AG08396 (cell line): Measurements from ENCODE around the gene IFIT3.
A peak's percentile ranks its signal among the peaks of the same experiment; 100 is the strongest.
"Not testable (repeated sequence)": the region's sequence is repeated elsewhere in the genome, so short reads cannot be mapped to it uniquely, and the experiment has no call there.

ENCODE experiments used
- DNase-seq: peaks from one replicate; pipeline ENCODE4 v3.0.0; 2012; ENCODE audit warnings: low spot score, mixed read lengths

IFIT3 gene

DNA sequence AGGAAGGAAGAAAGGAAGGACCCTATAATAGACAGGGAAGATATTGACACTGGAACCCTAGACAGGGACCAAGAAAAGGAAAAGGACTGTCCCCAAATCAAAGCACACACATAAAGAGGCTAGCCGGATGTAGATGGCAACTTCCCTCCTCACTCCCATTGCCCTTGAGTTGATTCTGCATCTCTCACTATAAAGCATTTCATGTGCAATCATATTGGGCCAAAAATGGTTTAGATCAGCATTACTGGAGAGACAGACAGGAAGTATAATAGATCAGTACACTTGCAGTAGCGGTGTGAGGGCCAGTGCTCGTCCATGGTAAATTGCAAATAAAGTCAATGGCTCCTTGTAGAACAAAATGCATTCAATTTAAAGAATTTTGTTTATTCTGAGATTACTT lies 8.4 kb downstream of the IFIT3 start:
- no peak for DNase-seq

DNA sequence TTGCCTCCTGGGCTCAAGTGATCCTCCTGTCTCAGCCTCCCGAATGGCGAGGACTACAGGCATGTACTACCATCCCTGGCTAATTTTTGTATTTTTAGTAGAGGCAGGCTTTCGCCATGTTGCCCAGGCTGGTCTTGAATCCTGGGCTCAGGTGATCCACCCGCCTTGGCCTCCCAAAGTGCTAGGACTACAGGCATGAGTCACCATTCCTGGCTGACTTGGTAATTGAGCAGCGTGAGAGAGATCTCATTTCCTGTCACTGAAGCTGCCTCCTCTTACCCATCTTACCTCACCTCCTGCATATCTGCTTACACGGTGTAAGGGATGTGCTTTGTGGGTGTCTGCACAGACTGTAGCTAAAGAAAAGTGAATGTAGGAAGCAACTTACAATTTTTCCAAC lies 9.7 kb downstream of the IFIT3 start:
- no peak for DNase-seq

- no peak for DNase-seq
Measured at GRCh38 chr10:89338713-89339112, 10.9 kb downstream of the IFIT3 start.

- no peak for DNase-seq
Measured at GRCh38 chr10:89339875-89340274, 12.1 kb downstream of the IFIT3 start.

GRCh38 chr10:89341649-89342048 lies 13.9 kb downstream of the IFIT3 start:
- no peak for DNase-seq

- DNase-seq: peak; percentile 28
Measured at GRCh38 chr10:89342206-89342958, 14.6 kb downstream of the IFIT3 start.

DNA sequence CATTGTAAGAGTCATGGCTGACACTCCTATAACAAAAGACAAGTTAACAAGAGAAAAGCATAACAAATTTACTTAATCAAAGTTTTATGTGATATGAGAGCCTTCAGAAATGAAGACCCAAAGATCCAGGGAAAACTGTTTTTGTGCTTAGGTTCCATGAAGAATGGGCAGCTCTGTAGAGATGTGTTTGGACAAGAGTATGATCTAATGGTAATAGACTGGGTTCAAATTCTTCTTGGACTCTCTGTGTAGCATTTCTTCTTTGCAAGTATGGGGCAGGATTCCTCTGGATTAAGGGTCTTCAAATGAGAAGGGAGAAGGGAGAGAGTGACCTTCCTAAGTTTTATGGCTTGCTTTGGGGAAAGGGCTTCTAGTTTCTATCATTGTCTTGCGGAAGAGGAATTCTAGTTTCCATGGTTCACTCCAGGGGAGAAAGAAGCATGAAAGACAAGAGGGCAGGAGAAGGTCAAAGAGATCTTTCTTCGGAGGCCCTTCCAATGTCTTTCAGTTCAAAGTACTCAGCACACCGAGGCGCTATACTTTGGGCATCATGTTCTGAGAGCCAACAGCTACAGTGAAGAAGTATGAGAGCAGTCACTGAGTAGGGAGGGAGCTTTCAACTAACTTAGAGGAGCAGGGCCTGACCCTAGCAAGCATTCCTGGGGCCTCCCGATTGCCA lies 15.4 kb downstream of the IFIT3 start:
- no peak for DNase-seq

DNA sequence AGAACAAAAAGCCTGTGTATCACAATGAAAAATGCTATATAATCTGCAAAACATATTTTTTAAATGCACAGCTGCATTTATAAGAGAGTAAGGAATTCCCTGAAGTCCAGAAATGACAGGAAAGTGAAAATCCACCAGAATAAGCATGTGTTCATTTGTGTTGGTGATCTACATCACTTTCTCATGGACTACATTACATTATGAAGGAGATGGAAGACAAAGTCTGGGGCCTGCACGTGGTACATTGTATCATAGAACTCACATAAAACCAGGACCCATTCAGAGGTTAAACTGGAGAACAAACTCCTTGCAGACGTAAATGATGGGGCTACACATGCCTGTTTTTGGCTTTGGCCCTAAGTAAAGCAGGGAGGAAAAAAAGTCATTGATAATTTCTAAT lies 16.4 kb downstream of the IFIT3 start:
- no peak for DNase-seq

GRCh38 chr10:89345367-89346000 lies 17.7 kb downstream of the IFIT3 start:
- no peak for DNase-seq

DNA sequence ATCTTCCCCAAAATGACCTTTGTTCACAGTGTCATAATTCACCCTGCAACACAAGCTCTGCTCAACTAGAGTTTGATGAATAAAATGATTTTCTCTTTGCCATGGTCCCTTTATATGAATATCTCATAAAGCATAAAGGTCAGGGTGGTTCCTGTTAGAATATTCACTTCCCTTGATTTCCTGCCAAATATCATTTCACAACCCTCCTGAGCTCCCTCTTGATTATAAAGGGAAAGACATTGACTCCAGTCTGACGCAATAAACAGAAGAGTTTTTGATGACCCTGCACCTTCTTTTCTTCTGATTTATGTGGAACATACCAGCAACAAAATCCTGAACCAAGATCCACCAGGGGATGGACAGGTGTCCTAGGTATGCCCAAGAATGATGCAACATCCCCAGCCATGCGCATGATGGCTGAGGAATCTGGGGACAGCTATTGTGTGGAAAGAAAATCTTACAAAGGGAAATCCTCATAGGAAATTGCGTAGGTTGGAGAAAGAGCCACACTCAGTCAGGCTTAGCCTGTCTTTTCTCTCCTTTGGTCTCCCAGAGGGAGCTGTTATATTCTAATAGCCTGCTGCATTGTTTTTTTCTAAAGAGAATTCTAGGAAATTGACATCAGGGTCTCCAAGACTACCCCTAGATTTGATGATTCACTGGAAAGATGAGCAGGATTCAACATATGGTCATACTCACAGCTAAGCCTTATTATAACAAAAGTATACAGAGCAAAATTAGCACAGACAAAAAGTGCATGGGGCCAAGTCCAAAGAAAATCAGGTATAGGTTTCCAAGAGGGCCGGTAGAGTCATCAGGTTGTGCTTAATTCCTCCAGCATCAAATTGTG lies 18.8 kb downstream of the IFIT3 start:
- no peak for DNase-seq

GRCh38 chr10:89347701-89348457 lies 20.1 kb downstream of the IFIT3 start:
- DNase-seq: no peak

- no peak for DNase-seq
Measured at GRCh38 chr10:89348481-89348880, 20.7 kb downstream of the IFIT3 start.

DNA sequence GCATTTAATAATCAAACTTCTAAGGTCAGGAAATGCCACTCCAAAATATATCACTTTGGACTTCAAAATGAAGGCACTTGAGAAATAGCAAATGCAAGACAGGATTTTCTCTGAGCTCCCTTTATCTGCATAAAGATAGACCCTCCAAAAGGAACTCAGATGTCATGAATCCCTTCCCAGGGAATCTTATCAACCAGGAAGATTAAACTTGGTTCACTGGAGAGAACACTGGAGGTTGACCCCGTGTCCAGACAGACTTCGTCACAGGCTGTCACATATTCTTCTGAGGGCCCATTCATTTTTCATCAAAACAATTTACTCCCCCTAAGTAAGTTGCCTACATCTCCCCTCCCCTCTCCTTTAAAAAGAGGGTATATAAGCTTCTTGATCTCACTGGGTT lies 21.2 kb downstream of the IFIT3 start:
- DNase-seq: no peak

DNA sequence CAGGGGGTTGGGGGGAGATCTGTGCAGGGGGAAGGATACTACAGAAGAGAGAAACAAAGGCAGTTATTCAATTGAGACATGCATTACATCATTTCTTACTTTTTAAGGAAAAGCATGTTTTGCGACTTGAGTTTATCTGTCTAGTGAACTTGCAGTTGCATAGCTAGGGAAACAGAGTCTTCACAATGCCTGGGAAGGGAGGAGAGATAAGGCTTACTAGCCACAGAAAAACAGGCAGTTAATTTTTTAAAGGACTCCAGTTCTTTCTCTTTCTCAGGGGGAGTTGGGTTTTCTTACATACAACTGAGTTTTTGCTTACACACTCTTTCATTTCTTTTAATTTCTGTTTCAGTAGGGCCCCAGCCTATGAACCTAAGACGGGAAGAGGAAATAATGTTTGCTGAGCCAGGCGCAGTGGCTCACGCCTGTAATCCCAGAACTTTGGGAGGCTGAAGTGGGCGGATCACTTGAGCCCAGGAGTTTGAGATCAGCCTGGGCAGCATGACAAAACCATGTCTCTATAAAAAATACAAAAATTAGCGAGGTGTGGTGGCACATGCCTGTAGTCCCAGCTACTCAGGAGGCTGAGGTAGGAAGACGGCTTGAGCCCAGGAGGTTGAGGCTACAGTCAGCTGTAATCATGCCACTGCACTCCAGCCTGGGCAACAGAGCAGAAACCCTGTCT lies 23.0 kb downstream of the IFIT3 start:
- not testable (repeated sequence) for DNase-seq

GRCh38 chr10:89351412-89351779 lies 23.6 kb downstream of the IFIT3 start:
- no peak for DNase-seq

DNA sequence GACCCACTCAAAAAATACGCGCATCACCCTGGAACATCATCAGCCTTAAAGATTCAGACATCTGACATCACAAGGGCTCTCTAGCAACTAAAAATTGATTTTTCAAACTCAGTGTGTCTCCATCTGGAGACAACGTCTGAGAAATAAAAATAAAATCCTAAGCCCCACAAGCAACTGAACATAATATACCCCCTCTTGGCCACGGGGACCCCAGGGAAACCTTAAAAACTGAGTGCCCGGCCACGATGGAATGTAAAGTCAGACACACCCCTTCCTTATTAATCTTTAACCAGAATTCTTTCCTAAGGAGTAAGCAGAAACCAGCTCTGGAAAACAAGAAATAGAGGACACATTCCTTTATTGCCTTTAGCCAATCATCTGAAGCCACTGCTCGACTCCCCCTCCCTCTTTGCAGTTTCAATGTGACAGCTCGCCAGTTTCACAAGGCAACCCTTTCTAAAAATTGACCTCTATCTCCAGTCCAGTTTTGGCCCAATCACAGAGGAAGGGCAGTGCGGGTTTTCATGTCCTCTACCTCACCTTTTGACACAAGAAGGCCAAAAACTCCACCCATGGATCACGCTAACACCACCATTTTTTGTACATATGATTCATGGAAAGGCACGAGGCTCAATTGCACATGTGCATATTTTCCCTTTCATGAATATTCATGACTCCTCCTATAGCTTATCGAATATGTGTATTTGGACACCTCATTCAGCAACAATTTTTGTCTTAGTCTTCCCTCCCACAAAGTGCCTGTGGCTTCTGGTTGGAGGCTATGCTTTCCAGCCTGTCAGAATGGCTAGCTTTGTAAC lies 24.2 kb downstream of the IFIT3 start:
- peak; percentile 72 for DNase-seq

DNA sequence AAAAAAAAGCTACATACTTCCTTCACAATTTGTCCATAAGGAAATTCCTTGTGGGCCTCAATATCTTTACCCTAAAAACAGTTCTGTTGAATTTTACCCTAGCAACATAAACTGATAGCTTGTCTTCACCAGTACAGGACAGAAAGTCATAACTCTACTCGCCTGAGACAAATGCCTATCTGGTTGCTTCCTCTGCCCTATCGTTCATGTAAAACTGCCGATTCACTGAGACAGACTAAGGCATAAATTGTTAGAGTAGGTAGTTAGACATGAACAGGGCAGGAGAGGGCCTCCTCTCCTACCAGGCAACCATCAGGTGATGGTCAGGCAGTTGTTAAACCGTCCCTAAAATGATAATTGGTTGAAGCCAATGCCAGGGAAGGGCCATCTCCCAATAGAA lies 25.0 kb downstream of the IFIT3 start:
- no peak for DNase-seq

DNA sequence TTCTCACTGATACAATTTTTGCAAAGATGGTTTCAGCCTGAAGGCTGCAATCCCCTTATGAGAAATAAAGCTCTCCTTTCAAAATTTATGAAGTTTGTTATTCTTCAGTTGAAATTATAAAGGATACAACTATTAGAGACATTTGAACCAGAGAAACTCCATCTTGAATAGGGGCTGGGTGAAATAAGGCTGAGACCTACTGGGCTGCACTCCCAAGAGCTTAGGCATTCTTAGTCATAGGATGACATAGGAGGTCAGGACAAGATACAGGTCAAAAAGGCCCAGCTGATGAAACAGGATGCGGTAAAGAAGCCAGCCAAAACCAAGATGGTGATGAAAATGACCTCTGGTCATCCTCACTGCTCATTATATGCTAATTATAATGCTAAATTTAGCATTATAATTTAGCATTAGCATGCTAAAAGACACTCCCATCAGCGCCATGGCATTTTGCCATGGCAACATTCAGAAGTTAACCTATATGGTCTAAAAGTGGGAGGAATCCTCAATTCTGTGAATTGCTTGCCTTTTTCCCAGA lies 27.7 kb downstream of the IFIT3 start:
- no peak for DNase-seq

DNA sequence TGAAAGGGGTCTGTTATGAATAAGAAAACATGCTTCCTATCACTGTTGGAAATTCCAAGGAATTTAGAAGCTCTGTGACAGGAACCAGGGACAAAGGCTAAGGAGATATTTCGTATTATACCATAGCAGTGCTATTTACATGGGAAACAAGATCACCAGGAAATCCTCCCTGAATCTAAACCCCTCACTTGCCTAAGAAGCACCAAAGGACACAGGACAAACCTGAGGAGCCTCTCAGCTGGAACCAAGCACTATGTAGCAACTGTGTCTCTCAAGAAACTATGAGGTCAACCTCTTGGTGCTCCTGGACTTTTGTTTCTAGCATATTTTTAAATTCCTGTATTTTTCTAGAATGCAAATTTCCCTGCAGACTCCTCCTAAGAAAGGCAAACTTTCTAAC lies 29.3 kb downstream of the IFIT3 start:
- DNase-seq: no peak

GRCh38 chr10:89357975-89358374 lies 30.2 kb downstream of the IFIT3 start:
- no peak for DNase-seq
